Measurements from ENCODE around the gene CD244.

The CD244 gene

DNA sequence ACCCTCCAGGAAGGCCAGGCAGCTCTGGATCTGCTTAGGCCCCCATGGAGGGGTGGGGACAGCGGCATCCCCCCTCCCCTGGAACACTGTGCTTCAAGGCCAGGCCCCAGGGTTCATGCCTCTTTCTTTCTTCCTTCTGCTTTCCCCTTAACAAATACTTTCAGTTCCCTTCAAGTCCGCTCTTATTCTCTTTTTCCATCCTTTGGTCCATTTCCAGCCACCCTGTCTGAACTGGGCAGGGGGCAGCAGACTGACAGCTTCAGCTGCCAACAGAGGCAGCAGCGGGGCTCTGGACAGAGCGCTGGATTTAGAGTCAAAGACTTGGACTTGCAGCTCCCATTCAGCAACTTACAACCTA is 1.1 kb upstream of the CD244 start:
- Mint-ChIP-seq H3K4me3 (no peak overlapping the region), H3K9me3 (no peaks in the 10 kb centered on the region), H3K27ac (no peak overlapping the region), H3K4me1 (peaks cover 15% of the 10 kb centered on the region), H3K36me3 (no peaks in the 10 kb centered on the region), H3K27me3 (no peaks in the 10 kb centered on the region)

DNA sequence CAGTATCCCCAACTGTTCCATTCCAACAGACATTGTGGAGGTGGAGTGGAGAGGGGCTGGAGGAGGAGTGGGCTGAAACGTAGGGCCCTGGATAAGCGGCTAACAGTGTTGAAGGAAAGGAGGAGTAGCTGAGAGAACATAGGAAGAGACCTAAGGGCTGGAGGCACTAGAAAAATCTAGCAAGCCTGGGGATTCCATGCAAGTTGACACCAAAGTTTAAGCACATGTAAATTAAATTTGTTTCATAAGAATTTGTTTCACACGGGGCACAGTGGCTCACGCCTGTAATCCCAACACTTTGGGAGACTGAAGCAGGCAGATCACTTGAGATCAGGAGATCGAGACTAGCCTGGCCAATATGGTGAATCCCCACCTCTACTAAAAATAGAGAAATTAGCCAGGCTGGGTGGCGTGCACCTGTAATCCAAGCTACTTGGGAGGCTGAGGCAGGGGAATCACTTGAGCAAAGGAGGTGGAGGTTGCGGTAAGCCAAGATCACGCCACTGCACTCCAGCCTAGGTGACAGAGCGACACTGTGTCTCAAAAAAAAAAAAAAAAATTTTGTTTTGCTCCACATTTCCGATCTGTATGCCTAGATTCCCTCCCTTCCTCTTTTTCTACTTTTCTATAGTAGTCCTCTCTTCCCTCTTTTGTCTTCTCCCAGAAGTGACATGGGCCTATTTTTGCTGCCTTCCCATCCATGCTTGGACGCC is 530 bp upstream of the CD244 start:
- Mint-ChIP-seq H3K36me3 (no peaks in the 10 kb centered on the region), H3K9me3 (no peaks in the 10 kb centered on the region), H3K4me3 (no peak overlapping the region), H3K27ac (no peak overlapping the region), H3K4me1 (peaks cover 14% of the 10 kb centered on the region), H3K27me3 (no peaks in the 10 kb centered on the region)

DNA sequence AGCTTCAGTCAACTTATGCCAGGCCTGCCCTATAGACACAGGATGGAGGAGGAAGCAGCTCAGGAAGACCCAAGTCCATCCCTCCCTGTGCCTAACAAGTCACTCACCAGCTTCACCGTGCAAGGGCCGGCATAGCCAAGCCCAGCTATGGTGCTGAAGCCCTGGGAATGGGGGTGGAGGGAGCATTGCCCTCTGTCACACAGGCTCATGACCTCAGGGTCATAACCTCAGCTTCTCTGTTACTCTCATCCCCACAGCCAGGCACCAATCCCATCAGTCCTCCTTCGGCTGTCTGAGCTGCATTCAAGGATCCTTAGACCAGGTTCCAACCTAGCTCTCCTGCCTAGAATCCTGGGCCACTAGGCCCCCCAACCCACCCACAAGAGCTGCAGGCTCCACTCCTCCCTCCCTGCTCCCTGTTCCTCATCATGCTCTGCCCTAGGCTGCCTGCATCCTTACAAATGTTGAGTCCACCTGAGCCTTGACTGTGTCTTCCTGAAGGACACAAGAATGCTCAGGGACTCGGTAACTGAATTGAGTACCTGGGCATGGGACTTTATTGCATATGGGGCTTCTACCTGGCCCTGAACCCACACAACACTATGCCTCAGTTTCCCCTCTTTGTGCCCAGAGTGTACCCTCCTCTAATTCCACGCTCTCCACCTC is 1.7 kb downstream of the CD244 start:
- H3K9me3 Mint-ChIP-seq, result no peaks in the 10 kb centered on the region
- peak overlapping the region; percentile 63 for H3K4me3 Mint-ChIP-seq
- no peaks in the 10 kb centered on the region for H3K36me3 Mint-ChIP-seq
- peaks cover 8% of the 10 kb centered on the region for H3K4me1 Mint-ChIP-seq
- no peaks in the 10 kb centered on the region for H3K27me3 Mint-ChIP-seq
- no peak overlapping the region for H3K27ac Mint-ChIP-seq

DNA sequence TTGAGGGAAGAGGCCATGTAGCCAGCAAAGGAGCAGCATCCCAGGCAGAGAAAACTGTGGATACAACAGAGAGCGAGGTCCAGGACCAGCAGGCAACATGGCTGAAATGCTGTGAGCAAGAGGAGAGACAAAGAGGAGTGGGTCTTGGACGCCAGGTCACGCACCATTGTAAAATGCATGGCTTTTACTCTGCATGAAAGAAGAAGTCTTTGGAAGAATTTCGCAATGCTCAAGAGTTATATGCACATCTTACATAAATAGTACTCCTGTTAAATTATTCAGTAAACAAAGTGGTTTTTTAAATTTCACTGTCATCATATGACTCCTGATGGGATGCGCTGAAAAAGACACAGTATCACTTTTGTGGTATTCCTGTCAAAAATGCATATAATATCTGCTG is 3.5 kb downstream of the CD244 start:
- H3K27me3 Mint-ChIP-seq, result no peaks in the 10 kb centered on the region
- H3K4me1 Mint-ChIP-seq, result peaks cover 8% of the 10 kb centered on the region
- H3K4me3 Mint-ChIP-seq, result peak overlapping the region; percentile 15
- H3K36me3 Mint-ChIP-seq, result no peaks in the 10 kb centered on the region
- H3K9me3 Mint-ChIP-seq, result no peaks in the 10 kb centered on the region
- H3K27ac Mint-ChIP-seq, result no peak overlapping the region

DNA sequence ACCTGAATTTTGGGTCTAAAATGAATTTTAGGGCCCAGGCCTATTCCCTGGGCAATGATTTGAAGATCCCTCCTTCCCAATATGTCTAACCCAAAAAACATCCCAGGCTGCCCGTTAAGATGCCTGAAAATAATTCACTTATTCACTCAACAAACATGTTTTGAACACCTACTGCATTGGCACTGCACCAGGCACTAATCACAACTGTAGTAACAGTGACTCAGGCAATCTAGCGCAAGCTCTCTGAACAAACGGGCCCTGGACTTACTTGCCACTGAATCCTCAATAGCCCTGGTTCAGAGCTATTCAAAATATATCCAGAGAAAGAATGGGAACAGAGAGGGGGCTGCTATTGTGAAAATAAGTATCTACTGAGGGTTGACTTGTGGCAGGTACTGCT is 4.2 kb downstream of the CD244 start:
- Mint-ChIP-seq H3K27me3 (no peaks in the 10 kb centered on the region), H3K36me3 (no peaks in the 10 kb centered on the region), H3K4me1 (peaks cover 4% of the 10 kb centered on the region), H3K9me3 (no peaks in the 10 kb centered on the region), H3K4me3 (no peak overlapping the region), H3K27ac (no peak overlapping the region)

DNA sequence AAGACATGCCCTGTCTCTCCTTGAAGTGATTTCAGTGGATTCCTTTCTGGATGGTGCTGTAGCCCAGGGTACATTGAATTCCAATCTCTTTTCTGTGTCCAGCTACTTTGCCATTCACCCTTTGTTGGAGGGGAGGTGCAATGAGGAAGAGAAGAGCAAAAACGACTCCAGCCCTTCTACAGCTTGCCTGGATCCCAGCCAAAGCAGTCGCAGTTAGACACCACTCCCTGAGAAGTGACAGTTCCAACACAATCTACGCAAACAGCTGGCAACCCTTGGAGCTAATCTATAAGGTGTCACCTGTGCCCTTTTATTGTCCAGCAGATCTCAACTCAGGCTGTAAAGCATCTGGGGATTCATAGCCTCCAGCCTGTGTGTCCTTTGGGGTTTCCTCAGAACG is 4.6 kb downstream of the CD244 start:
- no peaks in the 10 kb centered on the region for H3K27me3 Mint-ChIP-seq
- no peaks in the 10 kb centered on the region for H3K36me3 Mint-ChIP-seq
- no peaks in the 10 kb centered on the region for H3K9me3 Mint-ChIP-seq
- H3K4me3 Mint-ChIP-seq, result no peak overlapping the region
- H3K4me1 Mint-ChIP-seq, result peaks cover 3% of the 10 kb centered on the region
- no peak overlapping the region for H3K27ac Mint-ChIP-seq

DNA sequence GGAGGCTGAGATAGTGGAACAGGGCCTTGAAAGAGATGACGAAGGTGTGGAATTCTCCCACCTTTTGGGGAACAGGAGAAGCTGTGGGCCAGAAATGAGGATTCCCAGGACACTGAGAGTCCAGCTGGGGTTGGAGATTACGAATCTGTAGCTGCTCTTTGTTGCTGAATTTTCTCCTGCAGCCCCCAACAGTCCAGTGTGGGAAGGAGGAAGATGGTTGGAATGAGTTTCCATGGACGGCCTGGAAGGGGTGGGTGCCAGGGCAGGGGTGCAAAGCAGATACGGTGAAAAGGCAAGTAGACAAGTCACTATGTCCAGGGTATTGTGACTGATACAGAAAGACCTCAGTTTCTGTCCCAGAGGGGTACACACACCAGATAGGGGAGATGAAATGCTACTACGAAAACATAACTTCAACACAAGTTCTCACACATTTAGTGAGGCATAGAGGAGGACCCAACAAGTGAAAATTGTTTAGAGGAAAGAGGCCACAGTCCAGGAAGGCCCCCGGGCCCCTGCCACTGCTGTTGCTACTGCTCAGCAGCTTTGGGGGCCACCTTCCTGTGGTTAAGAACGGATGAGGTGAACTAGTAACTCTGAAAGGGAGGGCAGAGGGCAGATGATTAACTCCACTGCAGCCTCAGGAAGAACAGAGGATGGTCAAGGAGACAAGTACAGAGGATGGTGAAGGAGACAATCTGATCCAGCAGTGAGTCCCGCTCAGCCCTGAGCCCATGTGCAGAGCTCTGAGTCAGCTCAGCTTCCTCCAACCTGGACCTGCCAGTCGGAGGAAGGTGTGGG is 7.3 kb downstream of the CD244 start:
- Mint-ChIP-seq H3K4me3 (no peak overlapping the region), H3K4me1 (no peaks in the 10 kb centered on the region), H3K36me3 (no peaks in the 10 kb centered on the region), H3K9me3 (no peaks in the 10 kb centered on the region), H3K27ac (no peak overlapping the region), H3K27me3 (no peaks in the 10 kb centered on the region)

DNA sequence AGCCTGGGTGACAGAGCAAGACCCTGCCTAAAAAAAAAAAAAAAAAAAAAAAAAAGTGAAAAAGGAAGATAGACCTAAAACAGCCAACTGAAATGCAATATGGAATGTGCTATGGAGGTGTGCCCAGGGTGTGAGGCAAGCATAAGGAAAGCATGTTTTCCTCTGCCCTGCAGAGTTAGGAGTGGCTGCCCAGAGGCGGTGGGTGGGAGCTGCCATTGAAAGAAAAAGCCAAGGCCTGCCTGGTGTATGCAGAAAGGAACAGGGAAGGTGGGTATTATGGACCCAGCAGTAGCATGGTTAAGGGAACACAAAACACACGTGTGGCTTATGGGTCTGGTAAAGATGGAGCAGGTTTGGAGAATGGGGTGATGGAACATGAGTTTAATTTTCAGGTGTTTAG is 8.9 kb downstream of the CD244 start:
- Mint-ChIP-seq H3K4me3 (no peak overlapping the region), H3K27me3 (no peaks in the 10 kb centered on the region), H3K36me3 (no peaks in the 10 kb centered on the region), H3K4me1 (no peaks in the 10 kb centered on the region), H3K27ac (no peak overlapping the region), H3K9me3 (no peaks in the 10 kb centered on the region)

DNA sequence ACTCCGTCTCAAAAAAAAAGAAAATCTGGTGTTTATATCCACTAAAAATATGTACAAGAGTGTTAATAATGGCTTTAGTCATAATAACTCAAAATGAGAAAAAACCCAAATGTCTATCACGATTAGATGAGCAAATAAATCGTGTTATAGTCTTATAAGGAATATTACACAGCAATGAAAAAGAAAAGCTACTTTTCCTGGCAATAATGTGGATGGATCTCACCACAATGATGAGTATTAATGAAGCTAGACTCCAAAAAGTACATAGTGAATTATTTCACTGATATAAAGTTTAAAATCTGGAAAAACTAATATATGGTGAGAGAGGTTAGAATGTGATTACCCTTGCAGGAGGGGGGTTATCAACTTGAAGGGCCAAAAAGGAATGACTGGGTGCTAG is 9.7 kb downstream of the CD244 start:
- Mint-ChIP-seq H3K36me3 (no peaks in the 10 kb centered on the region), H3K4me1 (no peaks in the 10 kb centered on the region), H3K27me3 (no peaks in the 10 kb centered on the region)

DNA sequence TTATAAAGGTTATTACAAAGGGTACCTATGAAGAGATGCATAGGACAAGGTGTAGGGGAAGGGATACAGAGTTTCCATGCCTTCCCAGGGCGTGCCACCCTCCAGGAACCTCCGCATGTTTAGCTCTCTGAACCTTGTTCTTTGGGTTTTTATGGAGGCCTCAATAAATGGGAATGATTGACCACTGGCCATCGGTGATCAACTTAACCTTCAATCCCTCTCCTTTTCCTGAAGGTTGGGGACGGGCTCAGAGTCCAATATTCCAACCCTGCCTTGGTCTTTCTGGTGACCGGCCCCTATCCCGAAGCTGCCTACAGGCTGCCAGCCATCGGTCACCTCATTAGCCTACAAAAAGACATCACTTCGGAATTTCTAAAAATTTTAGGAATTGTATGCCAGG is 11.7 kb downstream of the CD244 start:
- peaks cover 7% of the 10 kb centered on the region for H3K4me1 Mint-ChIP-seq
- H3K27ac Mint-ChIP-seq, result no peak overlapping the region
- no peaks in the 10 kb centered on the region for H3K27me3 Mint-ChIP-seq
- no peak overlapping the region for H3K4me3 Mint-ChIP-seq
- no peaks in the 10 kb centered on the region for H3K36me3 Mint-ChIP-seq
- H3K9me3 Mint-ChIP-seq, result no peaks in the 10 kb centered on the region

More for the DNA sequence above, 9.7 kb downstream of the CD244 start:
- Mint-ChIP-seq H3K4me3 (no peak overlapping the region), H3K27ac (no peak overlapping the region), H3K9me3 (no peaks in the 10 kb centered on the region)

DNA sequence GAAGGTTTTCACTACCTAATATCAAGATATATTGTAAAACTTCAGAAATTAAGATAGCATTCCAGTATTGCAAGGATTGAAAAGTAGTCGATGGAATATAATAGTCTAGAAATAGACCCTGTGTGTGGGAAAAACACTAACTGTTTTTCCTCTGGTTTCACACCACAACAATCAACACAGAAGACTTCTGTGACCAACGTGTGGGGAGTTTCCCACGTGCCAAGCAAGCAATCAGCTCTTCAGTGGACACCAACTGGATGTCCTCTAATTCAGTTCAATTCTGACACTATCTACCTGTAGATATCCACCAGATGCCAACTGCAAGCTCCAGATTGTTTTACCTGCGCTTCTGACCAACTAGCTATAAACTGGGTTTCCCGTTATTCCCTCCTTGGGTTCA is 12.1 kb downstream of the CD244 start:
- peaks cover 7% of the 10 kb centered on the region for H3K4me1 Mint-ChIP-seq
- H3K36me3 Mint-ChIP-seq, result no peaks in the 10 kb centered on the region
- H3K9me3 Mint-ChIP-seq, result no peaks in the 10 kb centered on the region
- H3K27me3 Mint-ChIP-seq, result no peaks in the 10 kb centered on the region
- no peak overlapping the region for H3K4me3 Mint-ChIP-seq
- no peak overlapping the region for H3K27ac Mint-ChIP-seq

DNA sequence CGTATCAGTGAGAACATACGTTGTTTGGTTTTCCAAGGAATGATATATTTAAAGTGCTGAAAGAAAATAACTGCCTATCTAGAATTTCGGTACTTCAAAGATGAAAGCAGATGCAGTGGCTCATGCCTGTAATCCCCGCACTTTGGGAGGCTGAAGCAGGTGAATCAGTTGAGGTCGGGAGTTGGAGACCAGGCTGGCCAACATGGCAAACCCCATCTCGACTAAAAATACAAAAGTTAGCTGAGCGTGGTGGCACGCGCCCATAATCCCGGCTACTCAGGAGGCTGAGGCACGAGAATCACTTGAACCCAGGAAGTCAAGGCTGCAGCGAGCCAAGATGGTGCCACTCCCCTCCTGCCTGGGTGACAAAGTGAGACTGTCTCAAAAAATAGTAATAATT is 16.4 kb downstream of the CD244 start:
- Mint-ChIP-seq H3K36me3 (no peaks in the 10 kb centered on the region), H3K27me3 (no peaks in the 10 kb centered on the region), H3K4me3 (no peak overlapping the region), H3K9me3 (no peaks in the 10 kb centered on the region), H3K27ac (no peak overlapping the region), H3K4me1 (peaks cover 13% of the 10 kb centered on the region)

DNA sequence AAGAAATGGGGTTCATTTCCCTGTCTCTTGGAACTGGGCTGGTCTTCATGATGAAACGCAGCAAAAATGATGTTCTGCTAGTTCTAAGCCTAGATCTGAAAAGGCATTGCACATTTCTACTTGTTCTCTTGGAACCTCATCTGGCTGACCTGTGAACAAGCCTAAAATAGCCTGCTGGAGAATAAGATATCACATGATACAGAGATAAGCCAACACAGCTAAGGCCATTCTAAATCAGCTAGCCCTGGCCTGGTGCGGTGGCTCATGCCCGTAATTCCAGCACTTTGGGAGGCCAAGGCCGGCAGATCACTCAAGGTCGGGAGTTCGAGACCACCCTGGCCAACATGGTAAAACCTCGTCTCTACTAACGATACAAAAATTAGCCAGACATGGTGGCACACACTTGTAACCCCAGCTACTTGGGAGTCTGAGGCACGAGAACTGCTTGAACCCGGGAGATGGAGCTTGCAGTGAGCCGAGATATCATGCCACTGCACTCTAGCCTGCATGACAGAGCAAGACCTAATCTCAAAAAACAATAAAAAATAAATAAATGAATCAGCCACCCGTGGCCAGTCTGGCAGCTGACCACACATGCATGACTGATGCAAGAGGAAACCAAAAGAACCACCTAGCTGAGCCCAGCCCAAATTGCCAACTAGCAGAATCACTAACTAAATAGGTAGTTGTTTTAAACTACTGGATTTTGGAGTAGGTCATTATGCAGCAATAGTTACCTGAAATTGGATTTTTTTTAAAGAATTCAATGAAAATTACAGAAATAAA is 18.0 kb downstream of the CD244 start:
- H3K4me3 Mint-ChIP-seq, result no peak overlapping the region
- H3K27ac Mint-ChIP-seq, result no peak overlapping the region
- H3K4me1 Mint-ChIP-seq, result peaks cover 16% of the 10 kb centered on the region
- H3K27me3 Mint-ChIP-seq, result no peaks in the 10 kb centered on the region
- no peaks in the 10 kb centered on the region for H3K9me3 Mint-ChIP-seq
- H3K36me3 Mint-ChIP-seq, result no peaks in the 10 kb centered on the region

DNA sequence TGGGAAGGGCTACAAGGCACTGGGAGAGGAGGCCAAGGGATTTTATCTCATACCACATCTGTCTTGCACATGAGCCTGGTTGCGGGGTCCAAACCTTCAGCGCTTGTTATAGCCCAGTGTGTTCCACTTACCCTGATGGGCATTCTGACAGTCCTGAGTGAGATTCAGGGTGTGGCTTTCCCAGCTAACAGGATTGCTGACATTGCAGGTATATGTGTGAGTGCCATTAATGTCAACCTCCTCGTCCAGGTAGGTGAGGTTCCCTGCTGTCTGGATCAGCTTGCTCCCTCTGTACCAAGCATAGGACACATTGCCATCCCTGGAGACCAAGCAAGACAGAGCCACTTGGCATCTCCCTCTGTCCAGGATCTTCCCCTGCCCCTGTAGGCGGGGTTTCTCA is 21.6 kb downstream of the CD244 start:
- no peak overlapping the region for H3K4me3 Mint-ChIP-seq
- no peaks in the 10 kb centered on the region for H3K9me3 Mint-ChIP-seq
- no peaks in the 10 kb centered on the region for H3K27me3 Mint-ChIP-seq
- H3K4me1 Mint-ChIP-seq, result peaks cover 43% of the 10 kb centered on the region
- no peaks in the 10 kb centered on the region for H3K36me3 Mint-ChIP-seq
- no peak overlapping the region for H3K27ac Mint-ChIP-seq

DNA sequence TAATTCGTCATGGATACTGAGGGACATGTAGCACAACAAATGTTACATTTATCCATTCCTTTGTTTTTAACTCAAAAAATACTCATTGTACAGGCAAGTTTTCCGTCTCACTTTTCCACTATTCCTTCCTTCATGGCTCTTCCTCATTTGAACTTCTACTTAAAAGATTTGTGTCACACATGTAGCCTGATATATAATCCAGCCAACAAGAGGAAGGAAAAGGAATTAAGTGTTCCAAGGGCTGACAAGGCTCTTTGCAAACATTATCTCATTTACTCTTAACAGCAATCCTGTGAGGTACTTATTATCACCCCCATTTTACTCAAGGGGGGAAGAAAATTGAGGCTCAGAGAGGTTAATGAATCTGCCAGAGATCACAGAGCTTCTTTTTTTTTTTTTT is 22.9 kb downstream of the CD244 start:
- no peak overlapping the region for H3K4me3 Mint-ChIP-seq
- peaks cover 56% of the 10 kb centered on the region for H3K4me1 Mint-ChIP-seq
- no peaks in the 10 kb centered on the region for H3K27me3 Mint-ChIP-seq
- no peaks in the 10 kb centered on the region for H3K36me3 Mint-ChIP-seq
- no peaks in the 10 kb centered on the region for H3K9me3 Mint-ChIP-seq
- no peak overlapping the region for H3K27ac Mint-ChIP-seq
